GM23338 (cell line): ENCODE data around the gene SSR3. TPM values are rescaled to one million over a fixed set of nuclear protein-coding genes. Genes with fewer than 3 reads are reported as not detected.

Experiments used
- ATAC-seq: fragments of 200-7000 bp; cut with Tn5 transposase; 3 replicates; pipeline ENCODE4 v1.9.1; 2020
- DNase-seq: peaks from one replicate; pipeline ENCODE4 v3.0.0-alpha.2; 2015; ENCODE audit warnings: low spot score
- H2AFZ ChIP-seq: fragments of 200-600 bp; sonication (generic); 2 replicates; pipeline ENCODE4 v1.8.0; 2016; ENCODE audit warnings: antibody characterized with exemption, mild to moderate bottlenecking, moderate library complexity
- H3F3A ChIP-seq: fragments of 200-600 bp; sonication (generic); replicated peaks from 2 replicates; pipeline ENCODE4 v1.8.0; 2017; ENCODE audit warnings: antibody characterized with exemption, mixed run types, low read depth
- H3K27ac ChIP-seq: fragments of 200-600 bp; sonication (generic); 2 replicates; pipeline ENCODE4 v1.6.1; 2016; ENCODE audit warnings: low read depth
- H3K27me3 ChIP-seq: fragments of 200-600 bp; sonication (generic); 2 replicates; pipeline ENCODE4 v1.8.0; 2016; ENCODE audit warnings: mild to moderate bottlenecking, mixed run types, moderate library complexity; ENCODE audit not compliant: insufficient read depth
- H3K36me3 ChIP-seq: fragments of 200-600 bp; sonication (generic); 2 replicates; pipeline ENCODE4 v1.8.0; 2016; ENCODE audit warnings: mild to moderate bottlenecking; ENCODE audit not compliant: insufficient read depth
- H3K4me1 ChIP-seq: fragments of 200-600 bp; sonication (generic); 2 replicates; pipeline ENCODE4 v1.8.0; 2016; ENCODE audit warnings: mild to moderate bottlenecking, moderate library complexity; ENCODE audit not compliant: insufficient read depth
- H3K4me2 ChIP-seq: fragments of 200-600 bp; sonication (generic); 2 replicates; pipeline ENCODE4 v1.7.1; 2017; ENCODE audit warnings: mixed run types
- H3K4me3 ChIP-seq: fragments of 200-600 bp; sonication (generic); 2 replicates; pipeline ENCODE4 v1.6.1; 2016; ENCODE audit warnings: mixed run types
- H3K79me2 ChIP-seq: fragments of 200-600 bp; sonication (generic); replicated peaks from 2 replicates; pipeline ENCODE4 v1.8.0; 2017; ENCODE audit warnings: mild to moderate bottlenecking; ENCODE audit not compliant: insufficient read depth
- H3K9me2 ChIP-seq: fragments of 200-600 bp; sonication (generic); 2 replicates; pipeline ENCODE4 v1.8.0; 2017; ENCODE audit not compliant: insufficient read depth
- H4K20me1 ChIP-seq: fragments of 200-600 bp; sonication (generic); replicated peaks from 2 replicates; pipeline ENCODE4 v1.8.0; 2017; ENCODE audit warnings: mild to moderate bottlenecking; ENCODE audit not compliant: insufficient read depth
- H3K27ac Mint-ChIP-seq: 2 replicates; pipeline ENCODE4 v1.8.0; 2020; ENCODE audit warnings: inconsistent platforms, mild to moderate bottlenecking, moderate library complexity, mixed read lengths
- H3K27me3 Mint-ChIP-seq: 3 replicates; pipeline ENCODE4 v1.8.0; 2022; ENCODE audit warnings: low read depth, mild to moderate bottlenecking, moderate library complexity, mixed read lengths, inconsistent platforms; ENCODE audit not compliant: insufficient read depth, poor library complexity
- H3K36me3 Mint-ChIP-seq: 3 replicates; pipeline ENCODE4 v1.8.0; 2021; ENCODE audit warnings: low read depth, mild to moderate bottlenecking, inconsistent platforms, moderate library complexity, mixed read lengths
- H3K4me1 Mint-ChIP-seq: 3 replicates; pipeline ENCODE4 v1.8.0; 2020; ENCODE audit warnings: mild to moderate bottlenecking, inconsistent platforms, mixed read lengths
- H3K4me3 Mint-ChIP-seq: 3 replicates; pipeline ENCODE4 v1.8.0; 2021; ENCODE audit warnings: moderate library complexity, mild to moderate bottlenecking, inconsistent platforms, mixed read lengths
- H3K9me3 Mint-ChIP-seq: 3 replicates; pipeline ENCODE4 v1.8.0; 2020; ENCODE audit warnings: moderate library complexity, mild to moderate bottlenecking, inconsistent platforms, mixed read lengths
- CREB1 ChIP-seq: fragments of 250-450 bp; sonication (Bioruptor Pico); IDR thresholded peaks from 2 replicates; pipeline ENCODE4 v1.5.0; 2020; ENCODE audit warnings: low read depth, mild to moderate bottlenecking, moderate library complexity
- EZH2 ChIP-seq: fragments of 200-600 bp; sonication (generic); IDR thresholded peaks from one replicate; pipeline ENCODE4 v1.8.0; 2017; ENCODE audit warnings: antibody characterized with exemption, mild to moderate bottlenecking, low read depth; ENCODE audit not compliant: unreplicated experiment
- EZH2phosphoT487 ChIP-seq: fragments of 200-600 bp; sonication (generic); IDR thresholded peaks from one replicate; pipeline ENCODE4 v1.8.1; 2018; ENCODE audit warnings: antibody characterized with exemption; ENCODE audit not compliant: unreplicated experiment
- JUNB ChIP-seq: IDR thresholded peaks from one replicate; pipeline ENCODE4 v1.6.1; 2016; ENCODE audit warnings: antibody characterized with exemption; ENCODE audit not compliant: unreplicated experiment
- NANOG ChIP-seq: IDR thresholded peaks from 2 replicates; pipeline ENCODE4 v1.6.1; 2016; ENCODE audit warnings: antibody characterized with exemption, borderline replicate concordance
- POLR2AphosphoS5 ChIP-seq: IDR thresholded peaks from 2 replicates; pipeline ENCODE4 v1.6.1; 2016; ENCODE audit warnings: antibody characterized with exemption, low read depth
- STAT1 ChIP-seq: IDR thresholded peaks from one replicate; pipeline ENCODE4 v1.6.1; 2016; ENCODE audit warnings: antibody characterized with exemption; ENCODE audit not compliant: unreplicated experiment
- ZNF114 ChIP-seq: fragments of 250-450 bp; sonication (Bioruptor Pico); IDR thresholded peaks from 2 replicates; pipeline ENCODE4 v1.5.0; 2020; ENCODE audit warnings: mild to moderate bottlenecking, moderate library complexity
- ZNF331 ChIP-seq: fragments of 250-450 bp; sonication (Bioruptor Pico); IDR thresholded peaks from 2 replicates; pipeline ENCODE4 v1.5.0; 2020; ENCODE audit warnings: low read depth, mild to moderate bottlenecking, moderate library complexity
- polyA plus RNA-seq: library from polyadenylated mRNA; unstranded; fragments of >200 nt; fragmentation: Nextera tagmentation; extraction: Ambion mirVana; gene quantifications from 2 replicates; pipeline ENCODE4 v1.2.1, GENCODE V29; 2016
- total RNA-seq: library from RNA; depleted of rRNA; stranded (reverse); fragments of >200 nt; shearing (Covaris generic); gene quantifications from 2 replicates; pipeline ENCODE4 v1.2.3, GENCODE V29; 2014
- TF ChIP-seq, protein P1 (sequence below): IDR thresholded peaks from 2 replicates; pipeline ENCODE4 v1.6.1; 2016; ENCODE audit warnings: antibody characterized with exemption
- TF ChIP-seq, protein P2 (sequence below), 2 experiments: fragments of 200-600 bp in 1 of 2; sonication (generic) in 1 of 2; conservative IDR thresholded peaks; 2 replicates each; pipeline versions ENCODE4 v1.5.1 to v1.6.1; 2016 to 2017; ENCODE audit warnings: antibody characterized with exemption in 2 of 2, low read depth in 2 of 2, mild to moderate bottlenecking in 2 of 2, moderate library complexity in 1 of 2
- TF ChIP-seq, protein P3 (sequence below): fragments of 250-450 bp; sonication (Bioruptor Pico); IDR thresholded peaks from 2 replicates; pipeline ENCODE4 v1.5.0; 2020; ENCODE audit warnings: mild to moderate bottlenecking, moderate library complexity
- TF ChIP-seq, protein P4 (sequence below): IDR thresholded peaks from one replicate; pipeline ENCODE4 v1.6.1; 2018; ENCODE audit warnings: antibody characterized with exemption; ENCODE audit not compliant: unreplicated experiment

Gene SSR3
- total and polyA plus RNA-seq, 2 experiments from 2014 or later = 143 to 173 TPM

GRCh38 chr3:156551261-156551660 lies 3.7 kb downstream of the SSR3 start:
- Mint-ChIP-seq H3K27ac (no peak overlapping the region), H3K4me1 (peaks cover 8% of the 10 kb centered on the region; the same call in 2 of the 3 replicates), H3K27me3 (peaks cover 8% of the 10 kb centered on the region), H3K36me3 (peaks cover 63% of the 10 kb centered on the region), H3K4me3 (no peak overlapping the region), H3K9me3 (no peaks in the 10 kb centered on the region)
- Histone ChIP-seq H3K27me3 (no peaks in the 10 kb centered on the region), H3K27ac (no peak overlapping the region), H4K20me1 (peaks cover 26% of the 10 kb centered on the region), H3K4me2 (no peak overlapping the region), H3K4me1 (peaks cover 6% of the 10 kb centered on the region), H3F3A (no peaks in the 10 kb centered on the region), H3K36me3 (peaks cover 48% of the 10 kb centered on the region; the same call in 1 of the 2 replicates), H3K9me2 (no peaks in the 10 kb centered on the region), H3K79me2 (peaks cover 86% of the 10 kb centered on the region), H2AFZ (no peak overlapping the region), H3K4me3 (no peak overlapping the region)
- ATAC-seq (no peak), DNase-seq (no peak)
- TF ChIP-seq STAT1 (no peak), POLR2AphosphoS5 (no peak), ZNF114 (no peak), EZH2phosphoT487 (no peak), ZNF331 (no peak), JUNB (no peak), EZH2 (no peak), NANOG (no peak), CREB1 (CRISPR knock-in tag) (no peak)
- TF ChIP-seq, protein P1, sequence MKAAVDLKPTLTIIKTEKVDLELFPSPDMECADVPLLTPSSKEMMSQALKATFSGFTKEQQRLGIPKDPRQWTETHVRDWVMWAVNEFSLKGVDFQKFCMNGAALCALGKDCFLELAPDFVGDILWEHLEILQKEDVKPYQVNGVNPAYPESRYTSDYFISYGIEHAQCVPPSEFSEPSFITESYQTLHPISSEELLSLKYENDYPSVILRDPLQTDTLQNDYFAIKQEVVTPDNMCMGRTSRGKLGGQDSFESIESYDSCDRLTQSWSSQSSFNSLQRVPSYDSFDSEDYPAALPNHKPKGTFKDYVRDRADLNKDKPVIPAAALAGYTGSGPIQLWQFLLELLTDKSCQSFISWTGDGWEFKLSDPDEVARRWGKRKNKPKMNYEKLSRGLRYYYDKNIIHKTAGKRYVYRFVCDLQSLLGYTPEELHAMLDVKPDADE = no peak
- TF ChIP-seq, protein P2, sequence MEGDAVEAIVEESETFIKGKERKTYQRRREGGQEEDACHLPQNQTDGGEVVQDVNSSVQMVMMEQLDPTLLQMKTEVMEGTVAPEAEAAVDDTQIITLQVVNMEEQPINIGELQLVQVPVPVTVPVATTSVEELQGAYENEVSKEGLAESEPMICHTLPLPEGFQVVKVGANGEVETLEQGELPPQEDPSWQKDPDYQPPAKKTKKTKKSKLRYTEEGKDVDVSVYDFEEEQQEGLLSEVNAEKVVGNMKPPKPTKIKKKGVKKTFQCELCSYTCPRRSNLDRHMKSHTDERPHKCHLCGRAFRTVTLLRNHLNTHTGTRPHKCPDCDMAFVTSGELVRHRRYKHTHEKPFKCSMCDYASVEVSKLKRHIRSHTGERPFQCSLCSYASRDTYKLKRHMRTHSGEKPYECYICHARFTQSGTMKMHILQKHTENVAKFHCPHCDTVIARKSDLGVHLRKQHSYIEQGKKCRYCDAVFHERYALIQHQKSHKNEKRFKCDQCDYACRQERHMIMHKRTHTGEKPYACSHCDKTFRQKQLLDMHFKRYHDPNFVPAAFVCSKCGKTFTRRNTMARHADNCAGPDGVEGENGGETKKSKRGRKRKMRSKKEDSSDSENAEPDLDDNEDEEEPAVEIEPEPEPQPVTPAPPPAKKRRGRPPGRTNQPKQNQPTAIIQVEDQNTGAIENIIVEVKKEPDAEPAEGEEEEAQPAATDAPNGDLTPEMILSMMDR (conservative IDR thresholded peaks at IDR 0.05; ENCODE audit: low read depth in 2 of 2) = no peak
- TF ChIP-seq, protein P3, sequence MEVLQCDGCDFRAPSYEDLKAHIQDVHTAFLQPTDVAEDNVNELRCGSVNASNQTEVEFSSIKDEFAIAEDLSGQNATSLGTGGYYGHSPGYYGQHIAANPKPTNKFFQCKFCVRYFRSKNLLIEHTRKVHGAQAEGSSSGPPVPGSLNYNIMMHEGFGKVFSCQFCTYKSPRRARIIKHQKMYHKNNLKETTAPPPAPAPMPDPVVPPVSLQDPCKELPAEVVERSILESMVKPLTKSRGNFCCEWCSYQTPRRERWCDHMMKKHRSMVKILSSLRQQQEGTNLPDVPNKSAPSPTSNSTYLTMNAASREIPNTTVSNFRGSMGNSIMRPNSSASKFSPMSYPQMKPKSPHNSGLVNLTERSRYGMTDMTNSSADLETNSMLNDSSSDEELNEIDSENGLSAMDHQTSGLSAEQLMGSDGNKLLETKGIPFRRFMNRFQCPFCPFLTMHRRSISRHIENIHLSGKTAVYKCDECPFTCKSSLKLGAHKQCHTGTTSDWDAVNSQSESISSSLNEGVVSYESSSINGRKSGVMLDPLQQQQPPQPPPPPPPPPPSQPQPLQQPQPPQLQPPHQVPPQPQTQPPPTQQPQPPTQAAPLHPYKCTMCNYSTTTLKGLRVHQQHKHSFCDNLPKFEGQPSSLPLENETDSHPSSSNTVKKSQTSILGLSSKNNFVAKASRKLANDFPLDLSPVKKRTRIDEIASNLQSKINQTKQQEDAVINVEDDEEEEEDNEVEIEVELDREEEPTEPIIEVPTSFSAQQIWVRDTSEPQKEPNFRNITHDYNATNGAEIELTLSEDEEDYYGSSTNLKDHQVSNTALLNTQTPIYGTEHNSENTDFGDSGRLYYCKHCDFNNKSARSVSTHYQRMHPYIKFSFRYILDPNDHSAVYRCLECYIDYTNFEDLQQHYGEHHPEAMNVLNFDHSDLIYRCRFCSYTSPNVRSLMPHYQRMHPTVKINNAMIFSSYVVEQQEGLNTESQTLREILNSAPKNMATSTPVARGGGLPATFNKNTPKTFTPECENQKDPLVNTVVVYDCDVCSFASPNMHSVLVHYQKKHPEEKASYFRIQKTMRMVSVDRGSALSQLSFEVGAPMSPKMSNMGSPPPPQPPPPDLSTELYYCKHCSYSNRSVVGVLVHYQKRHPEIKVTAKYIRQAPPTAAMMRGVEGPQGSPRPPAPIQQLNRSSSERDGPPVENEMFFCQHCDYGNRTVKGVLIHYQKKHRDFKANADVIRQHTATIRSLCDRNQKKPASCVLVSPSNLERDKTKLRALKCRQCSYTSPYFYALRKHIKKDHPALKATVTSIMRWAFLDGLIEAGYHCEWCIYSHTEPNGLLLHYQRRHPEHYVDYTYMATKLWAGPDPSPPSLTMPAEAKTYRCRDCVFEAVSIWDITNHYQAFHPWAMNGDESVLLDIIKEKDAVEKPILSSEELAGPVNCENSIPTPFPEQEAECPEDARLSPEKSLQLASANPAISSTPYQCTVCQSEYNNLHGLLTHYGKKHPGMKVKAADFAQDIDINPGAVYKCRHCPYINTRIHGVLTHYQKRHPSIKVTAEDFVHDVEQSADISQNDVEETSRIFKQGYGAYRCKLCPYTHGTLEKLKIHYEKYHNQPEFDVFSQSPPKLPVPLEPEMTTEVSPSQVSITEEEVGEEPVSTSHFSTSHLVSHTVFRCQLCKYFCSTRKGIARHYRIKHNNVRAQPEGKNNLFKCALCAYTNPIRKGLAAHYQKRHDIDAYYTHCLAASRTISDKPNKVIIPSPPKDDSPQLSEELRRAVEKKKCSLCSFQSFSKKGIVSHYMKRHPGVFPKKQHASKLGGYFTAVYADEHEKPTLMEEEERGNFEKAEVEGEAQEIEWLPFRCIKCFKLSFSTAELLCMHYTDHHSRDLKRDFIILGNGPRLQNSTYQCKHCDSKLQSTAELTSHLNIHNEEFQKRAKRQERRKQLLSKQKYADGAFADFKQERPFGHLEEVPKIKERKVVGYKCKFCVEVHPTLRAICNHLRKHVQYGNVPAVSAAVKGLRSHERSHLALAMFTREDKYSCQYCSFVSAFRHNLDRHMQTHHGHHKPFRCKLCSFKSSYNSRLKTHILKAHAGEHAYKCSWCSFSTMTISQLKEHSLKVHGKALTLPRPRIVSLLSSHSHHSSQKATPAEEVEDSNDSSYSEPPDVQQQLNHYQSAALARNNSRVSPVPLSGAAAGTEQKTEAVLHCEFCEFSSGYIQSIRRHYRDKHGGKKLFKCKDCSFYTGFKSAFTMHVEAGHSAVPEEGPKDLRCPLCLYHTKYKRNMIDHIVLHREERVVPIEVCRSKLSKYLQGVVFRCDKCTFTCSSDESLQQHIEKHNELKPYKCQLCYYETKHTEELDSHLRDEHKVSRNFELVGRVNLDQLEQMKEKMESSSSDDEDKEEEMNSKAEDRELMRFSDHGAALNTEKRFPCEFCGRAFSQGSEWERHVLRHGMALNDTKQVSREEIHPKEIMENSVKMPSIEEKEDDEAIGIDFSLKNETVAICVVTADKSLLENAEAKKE = no peak
- TF ChIP-seq, protein P4, sequence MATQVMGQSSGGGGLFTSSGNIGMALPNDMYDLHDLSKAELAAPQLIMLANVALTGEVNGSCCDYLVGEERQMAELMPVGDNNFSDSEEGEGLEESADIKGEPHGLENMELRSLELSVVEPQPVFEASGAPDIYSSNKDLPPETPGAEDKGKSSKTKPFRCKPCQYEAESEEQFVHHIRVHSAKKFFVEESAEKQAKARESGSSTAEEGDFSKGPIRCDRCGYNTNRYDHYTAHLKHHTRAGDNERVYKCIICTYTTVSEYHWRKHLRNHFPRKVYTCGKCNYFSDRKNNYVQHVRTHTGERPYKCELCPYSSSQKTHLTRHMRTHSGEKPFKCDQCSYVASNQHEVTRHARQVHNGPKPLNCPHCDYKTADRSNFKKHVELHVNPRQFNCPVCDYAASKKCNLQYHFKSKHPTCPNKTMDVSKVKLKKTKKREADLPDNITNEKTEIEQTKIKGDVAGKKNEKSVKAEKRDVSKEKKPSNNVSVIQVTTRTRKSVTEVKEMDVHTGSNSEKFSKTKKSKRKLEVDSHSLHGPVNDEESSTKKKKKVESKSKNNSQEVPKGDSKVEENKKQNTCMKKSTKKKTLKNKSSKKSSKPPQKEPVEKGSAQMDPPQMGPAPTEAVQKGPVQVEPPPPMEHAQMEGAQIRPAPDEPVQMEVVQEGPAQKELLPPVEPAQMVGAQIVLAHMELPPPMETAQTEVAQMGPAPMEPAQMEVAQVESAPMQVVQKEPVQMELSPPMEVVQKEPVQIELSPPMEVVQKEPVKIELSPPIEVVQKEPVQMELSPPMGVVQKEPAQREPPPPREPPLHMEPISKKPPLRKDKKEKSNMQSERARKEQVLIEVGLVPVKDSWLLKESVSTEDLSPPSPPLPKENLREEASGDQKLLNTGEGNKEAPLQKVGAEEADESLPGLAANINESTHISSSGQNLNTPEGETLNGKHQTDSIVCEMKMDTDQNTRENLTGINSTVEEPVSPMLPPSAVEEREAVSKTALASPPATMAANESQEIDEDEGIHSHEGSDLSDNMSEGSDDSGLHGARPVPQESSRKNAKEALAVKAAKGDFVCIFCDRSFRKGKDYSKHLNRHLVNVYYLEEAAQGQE = no peak
